ENCODE measurements around the gene SAFB.

DNA sequence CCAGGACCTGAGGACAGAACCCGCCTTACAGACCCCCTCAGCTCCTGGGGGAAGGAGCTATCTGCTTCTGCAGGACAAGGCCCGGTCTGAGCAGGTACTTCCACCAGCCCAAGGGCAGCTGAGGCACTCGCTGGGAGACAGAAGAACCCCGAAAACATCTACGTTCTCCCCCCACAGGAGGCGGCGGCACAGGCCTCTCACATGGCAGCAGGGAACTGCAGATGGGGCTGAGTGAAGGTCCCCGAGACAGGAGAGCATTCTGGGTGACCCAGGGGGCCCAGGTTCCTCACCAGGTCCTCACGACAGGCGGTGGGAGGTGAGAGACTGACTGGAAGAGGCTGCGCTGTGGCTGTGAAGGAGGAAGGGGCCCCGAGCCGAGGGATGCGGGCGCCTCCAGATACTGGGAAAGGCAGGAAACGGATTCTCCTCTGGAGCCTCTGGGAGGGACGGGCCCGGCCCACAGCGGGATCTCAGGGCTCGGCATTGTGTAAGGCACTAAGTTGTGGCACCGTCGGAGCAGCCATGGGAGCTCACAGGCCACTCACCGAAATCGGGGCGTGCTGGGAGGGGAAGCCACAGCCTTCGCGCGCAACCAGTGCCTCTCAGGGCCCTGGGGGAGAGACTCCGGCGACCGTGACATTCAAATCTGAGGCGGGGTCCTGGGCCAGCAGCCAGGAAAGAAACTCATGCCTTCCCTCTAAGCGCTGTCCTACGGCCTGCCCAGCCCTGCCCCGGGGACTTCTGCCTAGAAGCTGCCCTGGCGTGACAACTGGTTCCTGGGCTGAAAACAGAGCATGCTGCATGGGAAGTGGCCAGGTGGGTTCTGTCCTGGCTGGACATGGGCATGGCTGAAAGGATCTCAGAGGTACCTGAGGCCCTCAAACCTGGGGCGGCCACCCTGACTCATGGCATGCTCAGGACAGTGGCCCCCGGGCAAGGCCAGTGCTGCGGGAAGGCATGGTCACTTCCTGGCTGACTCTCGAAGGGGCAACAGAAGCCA is 81.2 kb downstream of the SAFB start:
- TF ChIP-seq EP300 (conservative IDR thresholded peaks at IDR 0.05; ENCODE audit: poor library complexity, severe bottlenecking), result no peak
- TF ChIP-seq, protein P1, sequence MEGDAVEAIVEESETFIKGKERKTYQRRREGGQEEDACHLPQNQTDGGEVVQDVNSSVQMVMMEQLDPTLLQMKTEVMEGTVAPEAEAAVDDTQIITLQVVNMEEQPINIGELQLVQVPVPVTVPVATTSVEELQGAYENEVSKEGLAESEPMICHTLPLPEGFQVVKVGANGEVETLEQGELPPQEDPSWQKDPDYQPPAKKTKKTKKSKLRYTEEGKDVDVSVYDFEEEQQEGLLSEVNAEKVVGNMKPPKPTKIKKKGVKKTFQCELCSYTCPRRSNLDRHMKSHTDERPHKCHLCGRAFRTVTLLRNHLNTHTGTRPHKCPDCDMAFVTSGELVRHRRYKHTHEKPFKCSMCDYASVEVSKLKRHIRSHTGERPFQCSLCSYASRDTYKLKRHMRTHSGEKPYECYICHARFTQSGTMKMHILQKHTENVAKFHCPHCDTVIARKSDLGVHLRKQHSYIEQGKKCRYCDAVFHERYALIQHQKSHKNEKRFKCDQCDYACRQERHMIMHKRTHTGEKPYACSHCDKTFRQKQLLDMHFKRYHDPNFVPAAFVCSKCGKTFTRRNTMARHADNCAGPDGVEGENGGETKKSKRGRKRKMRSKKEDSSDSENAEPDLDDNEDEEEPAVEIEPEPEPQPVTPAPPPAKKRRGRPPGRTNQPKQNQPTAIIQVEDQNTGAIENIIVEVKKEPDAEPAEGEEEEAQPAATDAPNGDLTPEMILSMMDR (IDR thresholded peaks at IDR 0.05; ENCODE audit: poor library complexity, severe bottlenecking), result no peak
